NCI-H2227 treated with DMSO at 0.1 percent for 48 hours (cell line): Measurements from ENCODE around the gene RNU6-1.

Experiments used
- DNase-seq: peaks from one replicate; lab custom pipeline; 2025; lab: John Stamatoyannopoulos, UW

RNU6-1 gene

GRCh38 chr15:67839929-67840748 is at the start of gene RNU6-1:
Gene RNU6-1, minus strand, starts transcription at chr15:67840045.
- DNase-seq, result peak; percentile 89

- DNase-seq, result no peak
These were observed 47.9 kb upstream of the RNU6-1 start for GRCh38 chr15:67887776-67888175.

- DNase-seq, result no peak
These were observed 46.0 kb upstream of the RNU6-1 start for GRCh38 chr15:67885861-67886260.

GRCh38 chr15:67885175-67885523 is 45.3 kb upstream of the RNU6-1 start:
- DNase-seq, result no peak

GRCh38 chr15:67884514-67885174 is 44.8 kb upstream of the RNU6-1 start:
- peak; percentile 55 for DNase-seq

GRCh38 chr15:67884009-67884408 is 44.2 kb upstream of the RNU6-1 start:
- DNase-seq, result no peak

GRCh38 chr15:67883234-67883773 is 43.5 kb upstream of the RNU6-1 start:
- no peak for DNase-seq

- DNase-seq, result no peak
These were observed 42.8 kb upstream of the RNU6-1 start for GRCh38 chr15:67882487-67883233.

GRCh38 chr15:67880651-67881182 is 40.9 kb upstream of the RNU6-1 start:
- DNase-seq, result no peak

- no peak for DNase-seq
These were observed 39.7 kb upstream of the RNU6-1 start for GRCh38 chr15:67879440-67880129.

- DNase-seq, result no peak
These were observed 38.9 kb upstream of the RNU6-1 start for GRCh38 chr15:67878712-67879206.

GRCh38 chr15:67873777-67874176 is 33.9 kb upstream of the RNU6-1 start:
- no peak for DNase-seq

- DNase-seq, result no peak
These were observed 31.1 kb upstream of the RNU6-1 start for GRCh38 chr15:67870868-67871408.

- DNase-seq, result no peak
These were observed 29.9 kb upstream of the RNU6-1 start for GRCh38 chr15:67869701-67870100.

- no peak for DNase-seq
These were observed 25.9 kb upstream of the RNU6-1 start for GRCh38 chr15:67865766-67866165.

GRCh38 chr15:67865331-67865730 is 25.5 kb upstream of the RNU6-1 start:
- DNase-seq, result no peak

GRCh38 chr15:67863442-67863987 is 23.7 kb upstream of the RNU6-1 start:
- peak; percentile 61 for DNase-seq

- no peak for DNase-seq
These were observed 23.1 kb upstream of the RNU6-1 start for GRCh38 chr15:67862750-67863441.

- no peak for DNase-seq
These were observed 22.1 kb upstream of the RNU6-1 start for GRCh38 chr15:67861983-67862382.

GRCh38 chr15:67859331-67859946 is 19.6 kb upstream of the RNU6-1 start:
- no peak for DNase-seq
